GM12864 (cell line): ENCODE data around the gene XPO6.

ENCODE experiments used
- DNase-seq: peaks from one replicate; pipeline ENCODE4 v3.0.0-alpha.2; 2011; ENCODE audit warnings: low read depth
- H3K4me3 ChIP-seq: 2 replicates; pipeline ENCODE4 v1.5.1; 2011; ENCODE audit warnings: mild to moderate bottlenecking, low read depth, low read length, control low read depth
- CTCF ChIP-seq: IDR thresholded peaks from 2 replicates; pipeline ENCODE4 v1.5.1; 2011; ENCODE audit warnings: low read depth, mild to moderate bottlenecking, moderate library complexity, low read length, control low read depth, inconsistent platforms; ENCODE audit errors: missing control alignments

Gene XPO6

GRCh38 chr16:28183930-28184329, 27.8 kb downstream of the XPO6 start:
- no peak for DNase-seq
- TF ChIP-seq CTCF: no peak
- no peak overlapping the region for H3K4me3 ChIP-seq

GRCh38 chr16:28183484-28183883, 28.3 kb downstream of the XPO6 start:
- TF ChIP-seq CTCF: no peak
- DNase-seq: no peak
- no peak overlapping the region for H3K4me3 ChIP-seq

- no peak for DNase-seq
- TF ChIP-seq CTCF: no peak
Measured at GRCh38 chr16:28182801-28183200, 29.0 kb downstream of the XPO6 start.

GRCh38 chr16:28182183-28182582, 29.6 kb downstream of the XPO6 start:
- H3K4me3 ChIP-seq: no peak overlapping the region
- no peak for TF ChIP-seq CTCF
- no peak for DNase-seq

More at GRCh38 chr16:28182801-28183200, 29.0 kb downstream of the XPO6 start:
- H3K4me3 ChIP-seq: no peak overlapping the region

- TF ChIP-seq CTCF: no peak
- no peak overlapping the region for H3K4me3 ChIP-seq
- no peak for DNase-seq
Measured at GRCh38 chr16:28181515-28181914, 30.2 kb downstream of the XPO6 start.

- H3K4me3 ChIP-seq: no peak overlapping the region; the same call in 1 of the 2 replicates
- TF ChIP-seq CTCF: no peak
- DNase-seq: no peak
Measured at GRCh38 chr16:28180655-28181460, 30.9 kb downstream of the XPO6 start.

GRCh38 chr16:28179354-28179753, 32.4 kb downstream of the XPO6 start:
- no peak for DNase-seq

More at GRCh38 chr16:28179354-28179753, 32.4 kb downstream of the XPO6 start:
- no peak overlapping the region for H3K4me3 ChIP-seq
- no peak for TF ChIP-seq CTCF
